HepG2 (cell line): ENCODE data around the gene SPECC1L. TPM values are rescaled to one million over a fixed set of nuclear protein-coding genes. Genes with fewer than 3 reads are reported as not detected.

Experiments
- AKAP8 ChIP-seq: sonication (generic); formaldehyde crosslinking; IDR thresholded peaks from 2 replicates; pipeline ENCODE4 v1.5.1; 2020; ENCODE audit warnings: mild to moderate bottlenecking, missing genetic modification reagents
- ARID4A ChIP-seq: sonication (generic); formaldehyde crosslinking; IDR thresholded peaks from 2 replicates; pipeline ENCODE4 v1.5.0; 2020; ENCODE audit warnings: mild to moderate bottlenecking, missing genetic modification reagents, borderline replicate concordance
- CHCHD3 ChIP-seq: sonication (generic); formaldehyde crosslinking; IDR thresholded peaks from 2 replicates; pipeline ENCODE4 v1.8.0; 2022; ENCODE audit warnings: mild to moderate bottlenecking, missing genetic modification reagents, moderate library complexity
- GMEB2 ChIP-seq: IDR thresholded peaks from 2 replicates; pipeline ENCODE4 v1.6.1; 2016; ENCODE audit warnings: missing biosample characterization, missing genetic modification reagents, low read depth
- HCFC1 ChIP-seq: fragments of 150-350 bp; IDR thresholded peaks from 2 replicates; pipeline ENCODE4 v1.6.1; 2014; ENCODE audit warnings: low read depth, low read length
- KDM1A ChIP-seq: IDR thresholded peaks from 2 replicates; pipeline ENCODE4 v1.6.1; 2016; ENCODE audit warnings: missing compliant biosample characterization
- PLSCR1 ChIP-seq: sonication (generic); formaldehyde crosslinking; IDR thresholded peaks from 2 replicates; pipeline ENCODE4 v1.5.0; 2020; ENCODE audit warnings: missing genetic modification reagents, mild to moderate bottlenecking, borderline replicate concordance
- SMARCE1 ChIP-seq: fragments of 450-650 bp; IDR thresholded peaks from 2 replicates; pipeline ENCODE4 v1.6.1; 2017; ENCODE audit warnings: borderline replicate concordance
- SUZ12 ChIP-seq: fragments of 150-350 bp; IDR thresholded peaks from 2 replicates; pipeline ENCODE4 v1.6.1; 2014; ENCODE audit warnings: low read depth, low read length
- ZNF512B ChIP-seq: sonication (generic); formaldehyde crosslinking; IDR thresholded peaks from 2 replicates; pipeline ENCODE4 v1.5.1; 2020; ENCODE audit warnings: missing genetic modification reagents, mild to moderate bottlenecking, borderline replicate concordance
- ZNF546 ChIP-seq: sonication (generic); formaldehyde crosslinking; conservative IDR thresholded peaks from 2 replicates; pipeline ENCODE4 v1.8.1; 2023; ENCODE audit warnings: mild to moderate bottlenecking, missing genetic modification reagents
- ZNF670 ChIP-seq: sonication (generic); formaldehyde crosslinking; IDR thresholded peaks from 2 replicates; pipeline ENCODE4 v1.8.0; 2022; ENCODE audit warnings: mild to moderate bottlenecking, missing genetic modification reagents, borderline replicate concordance
- ZNF782 ChIP-seq: sonication (generic); formaldehyde crosslinking; IDR thresholded peaks from 2 replicates; pipeline ENCODE4 v1.4.0; 2020; ENCODE audit warnings: missing genetic modification reagents, mild to moderate bottlenecking, borderline replicate concordance
- ZNF800 ChIP-seq: sonication (generic); formaldehyde crosslinking; IDR thresholded peaks from 2 replicates; pipeline ENCODE4 v1.4.0; 2020; ENCODE audit warnings: missing genetic modification reagents
- ZNF839 ChIP-seq: sonication (generic); formaldehyde crosslinking; IDR thresholded peaks from 2 replicates; pipeline ENCODE4 v1.4.0; 2020; ENCODE audit warnings: missing genetic modification reagents, mild to moderate bottlenecking, borderline replicate concordance
- ZSCAN22 ChIP-seq: sonication (generic); formaldehyde crosslinking; IDR thresholded peaks from 2 replicates; pipeline ENCODE4 v1.4.0; 2020; ENCODE audit warnings: mild to moderate bottlenecking, missing genetic modification reagents
- ZZZ3 ChIP-seq: sonication (generic); formaldehyde crosslinking; IDR thresholded peaks from 2 replicates; pipeline ENCODE4 v1.4.0; 2020; ENCODE audit warnings: missing genetic modification reagents, mild to moderate bottlenecking, borderline replicate concordance
- polyA plus RNA-seq, 8 experiments: library from polyadenylated mRNA; depleted of rRNA in 3 of 8; stranded (reverse) in 7 of 8; unstranded in 1 of 8; fragments of >200 nt; fragmentation: Illumina TruSeq in 4 of 8; extraction: Trizol in 4 of 8; gene quantifications; 2 replicates each; pipeline versions ENCODE4 v1.2.1 to v1.2.3, GENCODE V29; 2011 to 2016; ENCODE audit warnings: low read depth in 4 of 8, missing spikeins in 1 of 8, mixed read lengths in 1 of 8; ENCODE audit not compliant: insufficient read depth in 1 of 8
- total RNA-seq, 5 experiments: library from RNA; depleted of rRNA; stranded (reverse); fragments of >200 nt; fragmentation: Illumina TruSeq; extraction: Trizol; gene quantifications; 2 replicates each; pipeline ENCODE4 v1.2.3, GENCODE V29; 2016; ENCODE audit warnings: low read depth in 1 of 5

The SPECC1L gene
- total and polyA plus RNA-seq, 2 of the 13 experiments (the other 11 are each of a cell fraction or from before 2014, with no cell fraction given), result 14.1 to 30.3 TPM

GRCh38 chr22:24420072-24420976, 149.7 kb downstream of the SPECC1L start (continued):
- TF ChIP-seq ZNF670 (no peak), PLSCR1 (CRISPR knock-in tag) (no peak), GMEB2 (CRISPR knock-in tag) (no peak), SMARCE1 (no peak), ZSCAN22 (CRISPR knock-in tag) (no peak), ARID4A (CRISPR knock-in tag) (peak; percentile 60; the same call in 1 of the 2 replicates), ZNF800 (CRISPR knock-in tag) (no peak), ZNF546 (CRISPR knock-in tag) (no peak), KDM1A (CRISPR knock-in tag) (no peak), SUZ12 (no peak), ZNF839 (CRISPR knock-in tag) (no peak), AKAP8 (peak; percentile 39; the same call in 1 of the 2 replicates), CHCHD3 (CRISPR knock-in tag) (no peak), ZZZ3 (CRISPR knock-in tag) (no peak), HCFC1 (no peak), ZNF782 (CRISPR knock-in tag) (no peak), ZNF512B (no peak)
